NCI-H226 (cell line): ENCODE data around the gene NID1.
"Not testable (repeated sequence)": the region's sequence is repeated elsewhere in the genome, so short reads cannot be mapped to it uniquely, and the experiment has no call there.

Experiments
- DNase-seq: peaks from one replicate; pipeline ENCODE4 v3.0.0-alpha.2; 2015

The NID1 gene

DNA sequence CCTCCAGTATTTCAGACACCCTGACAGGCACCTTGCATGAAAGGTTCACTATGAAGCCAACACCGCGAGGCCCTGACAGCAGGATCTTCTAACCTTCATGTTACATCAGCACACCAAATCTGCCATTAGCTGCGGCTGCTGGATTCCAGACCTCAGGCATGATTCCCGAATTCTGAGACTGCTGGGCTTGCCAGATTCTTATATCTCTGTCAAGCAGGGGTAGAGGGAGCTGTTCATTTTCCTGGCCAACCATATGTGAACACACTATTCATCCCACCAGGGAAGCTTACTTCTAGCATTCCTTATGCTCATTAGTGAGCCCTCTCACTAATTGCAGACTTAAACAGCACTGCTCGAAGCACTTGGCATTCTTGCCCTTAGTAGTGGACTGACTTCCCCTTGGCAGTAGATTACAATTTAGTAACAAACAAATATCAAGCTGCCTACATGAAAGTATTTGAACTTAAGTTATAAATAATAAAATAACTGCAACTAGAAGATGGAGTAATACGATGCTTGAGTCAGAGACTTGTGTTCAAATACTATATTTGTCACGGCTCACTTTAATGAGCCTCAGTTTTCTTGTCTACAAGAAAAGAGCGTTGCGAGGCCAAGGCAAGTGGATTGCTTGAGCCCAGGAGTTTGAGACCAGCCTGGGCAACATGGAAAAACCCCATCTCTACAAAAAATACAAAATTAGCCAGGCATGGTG lies 43.3 kb downstream of the NID1 start:
- no peak for DNase-seq

DNA sequence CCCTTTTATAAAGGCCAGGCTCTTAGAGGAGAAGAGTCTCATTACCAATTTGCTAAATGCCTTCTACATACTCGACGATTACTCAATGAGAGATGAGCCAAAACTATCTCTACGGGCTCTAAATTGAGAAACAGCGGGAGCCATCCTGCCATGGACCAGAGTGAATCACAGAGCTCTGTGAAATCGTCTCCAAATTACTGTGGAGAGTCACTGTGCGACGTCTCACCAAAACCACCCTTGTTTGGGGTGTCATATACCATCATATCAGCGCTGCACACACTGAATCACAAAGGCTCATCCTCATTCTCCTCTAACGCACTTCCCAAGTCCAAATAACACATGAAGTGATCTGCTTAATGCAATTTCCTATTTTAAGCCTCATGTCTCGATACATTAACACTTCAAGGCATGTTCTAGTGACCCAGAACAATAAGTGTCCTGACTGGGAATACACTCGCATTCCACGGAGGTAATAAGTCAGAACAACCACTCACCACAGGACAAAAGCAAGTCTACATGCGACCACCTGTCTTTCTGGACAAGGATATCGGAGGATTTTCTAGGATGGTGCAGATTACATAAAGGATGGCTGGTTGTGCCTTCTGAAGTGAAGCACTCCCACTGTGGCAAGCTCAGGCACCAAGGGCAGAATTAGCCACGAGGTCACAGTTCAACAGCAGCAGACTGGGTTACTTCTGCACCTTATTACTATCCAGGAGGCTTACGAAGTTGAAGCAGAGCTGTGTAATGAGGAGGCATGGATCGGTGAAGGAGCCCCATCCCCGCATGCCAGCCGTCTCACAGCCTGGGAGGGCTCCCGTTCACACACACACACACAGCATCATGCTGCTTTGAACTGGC lies 44.3 kb downstream of the NID1 start:
- no peak for DNase-seq

DNA sequence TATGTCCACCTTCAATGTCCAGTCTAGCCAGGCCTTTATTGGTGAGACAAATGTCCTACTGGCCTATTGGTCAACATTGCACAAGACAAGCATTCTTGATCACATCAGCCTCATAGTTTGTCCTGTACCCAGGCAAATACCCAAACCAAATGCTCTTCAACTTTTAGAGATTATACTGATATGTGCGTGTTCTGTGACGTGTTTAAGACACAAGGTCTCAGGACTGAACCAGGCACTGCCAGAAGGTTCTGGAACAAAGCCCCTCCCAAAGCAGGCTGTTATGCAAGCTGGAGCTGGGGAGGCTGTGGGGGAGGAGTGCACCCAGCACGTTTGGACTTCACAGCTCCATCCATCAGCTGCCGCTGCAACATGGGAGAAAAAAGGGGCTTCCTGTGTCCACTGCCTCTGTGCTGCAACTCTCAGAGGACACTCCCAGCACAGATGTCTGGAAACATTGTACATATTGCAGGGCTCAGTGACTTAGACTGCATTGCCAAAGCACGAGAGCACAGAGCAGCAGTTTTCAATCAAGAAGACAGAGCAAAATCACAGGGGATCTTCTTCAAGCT lies 45.9 kb downstream of the NID1 start:
- DNase-seq, result no peak

DNA sequence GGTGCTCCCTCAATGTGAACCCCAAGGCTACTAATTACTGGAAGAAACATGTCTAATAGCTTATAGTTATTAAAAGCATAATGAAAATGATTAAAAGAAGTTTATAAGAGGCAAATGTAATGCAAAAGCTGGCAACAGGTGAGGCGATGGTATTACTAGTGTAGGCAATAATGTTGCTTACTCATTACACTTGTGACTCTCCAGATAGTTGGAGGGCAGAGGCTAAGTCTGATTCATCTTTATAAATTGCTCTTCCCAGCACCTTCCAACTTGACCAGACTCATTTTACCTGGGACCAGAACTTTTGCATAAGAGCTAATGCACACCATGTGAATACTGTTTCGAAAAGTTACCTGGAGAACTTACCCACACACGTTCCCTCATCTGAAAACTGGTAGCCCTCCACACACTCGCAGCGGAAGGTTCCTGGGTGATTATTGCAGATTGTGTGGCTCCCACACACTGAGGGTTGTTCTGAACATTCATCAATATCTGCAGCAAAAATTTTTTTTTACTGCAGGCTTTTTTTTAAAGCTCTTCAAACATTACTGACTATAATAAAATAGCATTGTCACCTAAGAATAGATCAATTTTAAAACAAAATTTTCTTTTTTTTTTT lies 48.0 kb downstream of the NID1 start:
- peak; percentile 50 for DNase-seq

DNA sequence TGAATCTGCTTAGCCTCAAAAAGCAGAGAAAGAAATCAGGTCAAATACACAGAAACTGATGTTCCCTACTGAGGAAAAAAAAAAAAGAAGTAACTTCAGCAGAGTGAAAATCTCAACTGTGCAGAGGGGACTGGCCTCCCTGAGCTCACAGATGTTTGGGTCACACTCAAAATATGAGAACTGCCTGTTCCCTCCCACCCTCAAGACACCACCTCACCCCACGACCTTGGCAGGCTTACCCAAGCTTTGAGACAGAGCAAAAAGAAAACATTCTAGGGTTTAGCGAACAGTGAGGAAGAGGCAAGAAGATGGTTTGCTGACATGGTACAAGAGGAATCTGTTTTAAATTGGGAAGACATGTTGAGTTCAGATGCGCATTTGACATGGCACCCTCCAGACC lies 48.8 kb downstream of the NID1 start:
- DNase-seq, result no peak

DNA sequence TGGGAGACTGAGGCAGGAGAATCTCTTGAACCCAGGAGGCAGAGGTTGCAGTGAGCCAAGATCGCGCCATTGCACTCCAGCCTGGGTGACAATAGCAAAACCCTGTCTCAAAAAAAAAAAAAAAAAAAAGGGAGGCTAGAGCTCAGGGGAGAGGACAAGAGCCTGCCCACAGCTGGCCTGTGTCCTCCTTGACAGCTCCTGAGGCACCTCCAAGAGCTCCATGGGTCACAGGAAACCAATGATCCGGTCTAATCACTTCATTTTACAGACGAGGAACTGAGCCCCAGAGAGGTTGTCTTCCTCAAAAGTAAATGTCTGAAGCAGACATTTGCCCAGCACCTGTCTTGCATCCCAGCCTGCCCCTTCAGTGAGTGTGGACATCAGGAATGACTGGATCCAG lies 49.4 kb downstream of the NID1 start:
- DNase-seq, result no peak

DNA sequence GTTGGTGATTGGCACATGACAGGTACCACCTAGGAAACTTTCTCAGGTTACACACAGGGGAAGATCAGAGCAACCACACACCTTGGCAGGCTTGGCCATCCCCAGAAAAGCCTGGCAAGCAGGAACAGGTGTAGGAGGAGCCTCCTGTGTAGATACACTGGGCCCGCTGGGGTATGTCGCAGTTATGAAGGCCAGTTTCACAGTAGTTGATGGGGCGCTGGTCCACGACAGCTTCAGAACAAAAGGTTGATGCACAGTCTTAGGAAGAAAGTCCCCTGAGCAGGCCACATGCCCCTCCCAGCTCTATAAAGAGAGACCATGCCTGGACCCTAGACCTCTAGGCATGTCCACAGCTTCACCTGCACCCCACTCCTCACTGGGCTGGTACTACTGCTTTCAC lies 51.6 kb downstream of the NID1 start:
- DNase-seq, result no peak

DNA sequence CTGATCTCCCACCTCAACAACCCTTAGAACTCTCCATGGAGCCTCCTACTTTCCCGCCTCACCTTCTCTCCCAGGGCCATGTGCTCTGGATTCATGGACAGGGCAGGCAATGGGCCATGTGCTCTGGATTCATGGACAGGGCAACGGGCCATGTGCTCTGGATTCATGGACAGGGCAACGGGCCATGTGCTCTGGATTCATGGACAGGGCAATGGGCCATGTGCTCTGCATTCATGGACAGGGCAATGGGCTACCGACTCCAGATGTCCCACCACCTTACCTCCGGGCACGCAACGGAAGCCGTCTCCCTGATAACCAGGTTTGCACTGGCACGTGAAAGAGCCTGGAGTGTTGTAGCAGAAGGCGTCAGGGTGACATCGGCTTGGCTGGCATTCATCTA lies 53.2 kb downstream of the NID1 start:
- DNase-seq, result no peak

DNA sequence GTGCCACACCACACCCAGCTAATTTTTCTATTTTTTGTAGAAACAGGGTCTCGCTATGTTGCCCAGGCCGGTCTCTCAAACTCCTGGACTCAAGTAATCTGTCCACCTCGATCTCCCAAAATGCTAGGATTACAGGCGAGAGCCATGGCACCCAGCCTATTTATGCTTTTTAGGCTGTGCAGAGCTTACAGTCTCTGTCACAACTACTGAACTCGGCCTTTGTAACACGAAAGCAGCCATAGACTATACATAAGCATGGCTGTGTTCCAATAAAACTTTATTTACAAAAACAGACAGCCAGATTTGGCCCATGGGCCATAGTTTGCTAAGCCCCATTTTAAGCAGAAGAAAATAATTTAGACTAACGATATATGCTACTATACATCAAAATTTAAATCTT lies 54.4 kb downstream of the NID1 start:
- no peak for DNase-seq

DNA sequence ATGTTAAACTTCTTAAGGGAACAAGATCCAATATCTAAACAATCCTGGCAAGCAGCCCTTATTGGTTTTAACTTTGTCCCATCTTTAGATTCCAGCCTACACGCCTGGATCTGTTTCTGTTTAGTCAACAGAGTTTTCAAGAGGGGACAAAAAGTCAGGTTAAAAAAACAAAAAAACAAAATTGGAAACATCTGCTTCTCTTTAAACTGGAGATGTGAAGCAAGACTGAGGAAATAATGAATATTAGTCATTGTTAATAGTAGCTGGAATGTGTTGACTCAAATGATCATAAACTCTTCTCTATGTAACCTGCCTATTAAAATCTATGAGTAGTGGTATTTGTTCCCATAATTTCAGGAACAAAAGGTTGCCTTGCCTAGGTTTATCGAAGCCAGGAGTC lies 55.0 kb downstream of the NID1 start:
- no peak for DNase-seq

DNA sequence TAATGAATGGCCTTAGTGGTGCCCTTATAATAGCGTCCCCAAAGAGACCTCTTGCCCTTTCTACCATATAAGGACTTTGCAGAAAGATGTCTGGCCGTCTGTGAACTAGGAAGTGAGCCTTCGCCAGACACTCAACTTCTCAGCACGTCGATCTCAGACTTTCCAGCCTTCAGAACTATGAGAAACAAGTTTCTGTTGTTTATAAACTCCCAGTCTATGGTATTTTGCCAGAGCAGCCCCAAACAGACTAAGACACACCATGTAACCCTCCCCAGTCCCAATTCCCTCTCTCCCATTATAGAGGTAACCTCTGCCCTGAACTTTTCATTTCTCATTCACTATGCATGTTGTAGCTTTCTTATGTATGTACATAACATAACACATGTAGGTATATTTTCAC lies 55.7 kb downstream of the NID1 start:
- no peak for DNase-seq

DNA sequence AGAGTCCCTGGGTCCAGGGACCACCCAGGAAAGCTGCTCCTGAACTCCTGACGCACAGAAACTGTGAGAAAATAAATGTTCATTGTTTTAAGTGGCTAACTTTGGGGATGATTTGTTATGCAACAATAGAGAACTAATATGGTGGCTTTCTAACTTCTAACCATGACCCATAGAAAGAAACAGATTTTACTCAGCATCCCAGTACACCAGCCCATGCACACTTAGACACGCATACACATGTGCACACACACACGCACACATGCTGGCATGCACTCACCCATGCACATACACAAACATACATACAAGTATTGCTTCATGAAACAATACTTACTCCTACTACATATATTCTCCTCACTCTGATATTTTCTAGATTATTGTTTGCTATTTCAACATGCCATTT lies 57.1 kb downstream of the NID1 start:
- DNase-seq, result no peak

DNA sequence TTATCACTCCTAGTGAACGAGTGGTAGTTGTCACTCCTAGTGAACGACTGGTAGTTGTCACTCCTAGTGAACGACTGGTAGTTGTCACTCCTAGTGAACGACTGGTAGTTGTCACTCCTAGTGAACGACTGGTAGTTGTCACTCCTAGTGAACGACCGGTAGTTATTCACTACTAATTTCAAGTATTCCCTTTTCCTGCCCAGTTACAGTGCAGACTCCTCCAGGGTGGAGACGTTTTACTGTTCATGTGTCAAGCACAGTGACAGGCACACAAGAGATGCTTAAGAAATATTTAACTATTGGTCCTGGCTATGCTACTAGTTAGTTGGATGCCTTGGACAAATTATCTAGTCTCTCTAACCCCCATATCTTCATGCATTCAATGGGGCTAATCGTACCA lies 61.8 kb downstream of the NID1 start:
- DNase-seq, result not testable (repeated sequence)

DNA sequence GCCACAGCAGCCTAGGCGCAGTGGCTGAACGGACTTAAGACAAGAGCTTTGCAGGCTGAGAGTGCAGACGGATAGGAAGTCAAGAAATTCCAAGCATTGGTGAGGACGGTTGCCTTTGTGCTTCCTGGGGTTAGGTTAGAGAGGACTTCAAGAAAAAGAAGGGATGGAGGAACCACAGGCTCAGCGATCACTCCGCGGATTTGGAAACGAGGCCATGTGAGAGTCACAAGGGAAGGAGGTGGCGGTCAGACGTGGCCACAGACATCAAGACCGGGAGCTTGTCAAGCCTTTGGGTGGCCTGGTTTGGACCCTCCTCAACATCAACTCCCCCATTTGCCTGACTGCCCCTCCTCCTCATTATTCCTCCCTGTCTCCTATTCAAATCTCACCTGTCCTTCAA lies 62.3 kb downstream of the NID1 start:
- no peak for DNase-seq

DNA sequence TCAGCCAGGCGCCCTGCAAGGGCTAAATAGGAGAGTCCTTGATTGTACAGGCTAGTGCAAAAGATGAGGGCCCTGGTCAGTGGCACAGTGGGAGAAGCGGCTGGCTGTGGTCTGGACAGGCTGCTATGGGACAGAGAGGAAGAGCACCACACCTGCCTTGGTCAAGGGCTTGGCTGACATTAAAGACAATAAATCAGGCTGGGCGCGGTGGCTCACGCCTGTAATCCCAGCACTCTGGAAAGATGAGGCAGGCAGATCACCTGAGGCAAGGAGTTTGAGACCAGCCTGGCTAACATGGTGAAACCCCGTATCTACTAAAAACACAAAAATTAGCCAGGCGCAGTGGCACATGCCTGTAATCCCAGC lies 62.9 kb downstream of the NID1 start:
- DNase-seq, result no peak

DNA sequence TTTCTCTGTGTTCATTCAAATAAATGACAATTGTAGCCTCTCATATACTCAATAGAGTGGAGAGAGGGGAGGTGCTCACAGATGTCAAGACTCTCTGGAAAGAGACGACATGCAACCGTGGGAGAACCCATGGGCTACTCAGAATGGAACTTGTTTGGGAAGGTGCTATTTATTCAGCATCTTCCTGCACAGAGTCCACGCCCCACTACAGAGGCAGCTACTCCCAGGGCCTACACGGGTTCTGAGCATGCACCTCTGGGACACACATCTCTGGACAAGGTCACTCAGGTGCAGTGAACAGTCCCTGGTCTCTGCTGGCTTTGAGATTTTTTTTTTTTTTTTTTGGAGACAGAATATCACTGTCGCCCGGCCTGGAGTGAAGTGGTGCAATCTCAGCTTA lies 64.1 kb downstream of the NID1 start:
- no peak for DNase-seq

DNA sequence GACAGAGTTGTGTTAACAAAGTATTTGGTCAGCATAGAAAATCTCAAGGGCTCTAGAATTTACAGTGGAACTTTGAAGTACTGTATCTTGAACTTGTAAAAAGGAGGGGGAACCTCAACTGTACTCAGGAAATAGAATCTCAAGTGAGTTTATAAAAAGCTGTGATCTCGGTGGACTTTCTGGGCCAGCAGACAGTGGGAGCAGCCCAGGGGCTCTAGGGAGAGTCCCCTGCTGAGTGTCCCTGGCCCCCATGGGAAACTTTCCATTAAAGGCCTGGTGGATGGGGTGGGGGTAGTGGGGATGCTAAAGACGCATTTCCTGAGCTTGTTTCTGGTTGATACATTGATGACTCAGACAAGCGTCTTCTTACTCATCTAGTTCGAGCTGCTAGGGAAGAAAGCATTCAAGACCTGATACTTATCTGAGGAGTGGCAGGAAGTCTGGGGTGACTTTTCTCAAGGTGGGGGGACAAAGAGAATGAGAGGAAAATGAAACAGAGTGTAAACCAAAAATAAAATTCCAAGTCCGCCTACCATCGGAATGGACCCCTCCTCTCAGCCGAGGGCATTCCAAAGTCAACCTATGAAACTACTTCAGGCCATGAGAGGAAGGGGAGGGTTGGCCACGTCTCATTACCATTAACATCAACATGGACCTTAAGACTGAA lies 65.5 kb downstream of the NID1 start:
- DNase-seq, result peak; percentile 75

DNA sequence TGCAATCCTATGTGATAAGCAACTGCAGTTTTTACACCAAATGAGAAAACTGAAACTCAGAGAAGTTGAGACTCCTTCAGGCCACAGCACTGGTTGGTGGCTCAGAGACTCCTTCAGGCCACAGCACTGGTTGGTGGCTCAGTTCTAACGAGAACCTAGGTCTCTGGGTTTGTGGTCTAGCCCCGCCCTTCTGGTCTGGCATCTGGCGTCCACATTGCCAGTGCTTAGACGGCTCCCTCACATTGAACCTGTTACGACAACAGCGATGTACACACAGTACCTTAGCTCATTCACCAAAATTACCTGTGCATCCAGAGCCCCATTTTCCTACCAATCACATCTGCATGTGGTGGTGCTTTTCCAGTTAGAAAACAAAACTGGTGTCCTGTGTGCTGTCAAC lies 66.1 kb downstream of the NID1 start:
- DNase-seq, result no peak

DNA sequence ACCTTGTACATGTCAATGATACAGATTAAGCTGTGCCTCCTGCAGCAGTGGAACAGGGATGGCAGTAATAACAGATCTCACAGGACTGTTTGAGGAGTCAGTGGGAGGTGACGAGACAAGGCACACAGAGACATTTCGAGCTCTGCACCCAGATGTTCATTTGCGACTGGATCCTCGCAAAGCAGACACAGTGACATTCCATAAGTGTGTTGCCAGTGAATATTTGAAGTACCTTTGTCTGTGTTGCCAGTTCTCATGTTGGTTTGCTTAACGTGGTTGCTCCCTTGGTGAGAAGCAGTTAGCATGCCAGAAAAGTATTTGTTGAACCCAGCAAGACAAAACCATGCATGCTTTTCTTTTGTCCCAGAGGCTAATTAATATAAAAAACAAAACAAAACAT lies 67.0 kb downstream of the NID1 start:
- DNase-seq, result no peak

DNA sequence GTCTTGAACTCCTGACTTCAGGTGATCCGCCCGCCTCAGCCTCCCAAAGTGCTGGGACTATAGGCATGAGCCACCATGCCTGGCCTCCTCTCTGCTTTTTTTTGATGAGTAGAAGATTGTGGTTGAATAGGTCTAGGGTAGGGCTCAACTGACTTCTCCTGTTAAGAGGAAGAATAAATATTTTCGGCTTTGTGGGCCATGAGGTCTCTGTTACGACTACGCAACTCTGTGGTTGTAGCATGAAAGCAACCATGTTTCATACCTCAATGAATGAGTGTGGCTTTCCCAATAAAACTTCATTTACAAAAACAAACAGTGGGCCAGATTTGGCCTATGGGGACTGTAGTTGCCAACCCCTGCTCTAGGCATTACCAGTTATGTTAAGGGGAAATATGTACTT lies 67.8 kb downstream of the NID1 start:
- no peak for DNase-seq

DNA sequence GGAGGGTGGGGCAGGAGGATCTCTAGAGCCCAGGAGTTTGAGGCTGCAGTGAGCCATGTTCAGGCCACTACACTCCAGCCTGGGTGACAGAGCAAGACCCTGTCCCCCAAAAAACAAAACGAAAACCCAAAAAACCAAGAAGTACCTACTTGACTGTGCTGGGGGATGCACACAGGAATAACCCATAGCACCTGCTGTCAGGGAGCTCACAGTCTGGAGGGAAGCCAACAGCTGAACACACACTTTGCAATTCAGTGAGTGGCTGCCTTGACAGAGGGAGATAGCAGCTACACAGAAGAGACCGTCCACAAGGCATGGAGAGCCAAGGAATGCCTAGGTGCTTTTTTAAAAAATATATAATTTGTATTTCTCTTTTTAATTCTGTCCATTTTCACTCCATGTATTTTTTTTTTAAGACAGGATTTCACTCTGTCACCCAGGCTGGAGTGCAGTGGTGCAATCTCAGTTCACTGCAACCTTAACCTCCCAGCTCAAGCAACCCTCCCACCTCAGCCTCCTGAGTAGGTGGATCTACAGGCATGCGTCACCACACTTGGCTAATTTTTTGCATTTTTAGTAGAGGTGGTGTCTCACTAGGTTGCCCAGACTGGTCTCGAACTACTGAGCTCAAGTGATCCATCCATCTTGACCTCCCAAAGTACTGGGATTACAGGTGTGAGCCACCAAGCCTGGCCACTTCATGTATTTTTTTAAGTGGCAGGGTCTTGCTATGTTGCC lies 68.7 kb downstream of the NID1 start:
- no peak for DNase-seq

DNA sequence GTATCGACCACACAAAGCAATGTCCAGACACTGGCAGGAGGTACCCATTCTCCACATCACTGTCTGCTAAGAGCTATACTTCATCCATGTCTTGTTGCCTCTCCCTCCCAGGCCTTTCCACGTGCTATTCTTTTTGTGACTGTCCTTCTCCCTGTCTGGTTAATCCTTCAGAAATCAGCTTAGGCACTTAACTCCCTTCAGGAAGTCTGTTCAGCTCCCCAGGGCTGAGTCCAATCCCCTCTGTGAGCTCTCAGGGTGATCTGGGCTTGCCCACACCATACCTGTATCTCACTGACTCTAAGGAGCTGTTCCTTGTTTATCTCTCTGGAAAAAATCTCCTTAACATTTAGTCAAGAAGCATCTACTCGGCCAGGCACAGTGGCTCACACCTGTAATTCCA lies 69.4 kb downstream of the NID1 start:
- no peak for DNase-seq

DNA sequence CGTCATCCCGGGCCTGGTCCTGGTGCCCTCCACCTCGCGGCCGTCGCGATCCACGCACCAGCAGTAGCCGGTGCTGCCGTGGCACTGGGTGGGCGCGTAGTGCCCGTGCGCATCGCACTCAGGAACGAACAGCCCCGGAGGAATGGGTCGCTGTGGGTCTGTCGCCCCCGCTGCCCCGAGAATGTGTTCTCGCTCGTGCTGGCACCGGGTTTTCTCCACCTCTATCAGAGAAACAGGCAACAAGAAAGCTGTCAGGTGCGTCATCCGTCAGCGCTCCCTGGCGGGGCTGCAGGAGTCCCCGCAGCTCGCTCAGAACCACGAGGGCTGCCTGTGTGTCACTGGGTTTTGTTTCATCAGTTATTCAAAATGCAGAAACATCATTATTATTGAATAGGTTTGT lies 71.2 kb downstream of the NID1 start:
- no peak for DNase-seq
